NB4 (cell line): ENCODE data around the gene GRAMD4.

Experiments
- CTCF ChIP-seq: IDR thresholded peaks from one replicate; pipeline ENCODE4 v1.5.1; 2012; ENCODE audit warnings: low read depth, low read length
- MAX ChIP-seq: IDR thresholded peaks from 2 replicates; pipeline ENCODE4 v1.6.1; 2011; ENCODE audit warnings: low read depth, low read length

- no peak for TF ChIP-seq CTCF
- TF ChIP-seq MAX: no peak
Observed at GRCh38 chr22:46707827-46708570, 87.8 kb downstream of the GRAMD4 start.
